Lower lobe of right lung (tissue), 2 donors: ENCODE results near the gene TPP1. TPM values are rescaled to one million over a fixed set of nuclear protein-coding genes. Genes with fewer than 3 reads are reported as not detected.
A peak's percentile ranks its signal among the peaks of the same experiment; 100 is the strongest.

Source experiments
- ATAC-seq, 2 donors: fragments of 200-7000 bp; cut with Tn5 transposase; one replicate each; pipeline ENCODE4 v1.9.1; 2020 to 2022; ENCODE audit warnings: mild to moderate bottlenecking in 2 of 2, moderate library complexity in 2 of 2
- DNase-seq: peaks from one replicate; pipeline ENCODE4 v3.0.0-alpha.2; 2020
- H3K27ac ChIP-seq: fragments of 200-600 bp; one replicate; pipeline ENCODE4 v1.8.0; 2022
- H3K27me3 ChIP-seq: fragments of 200-600 bp; one replicate; pipeline ENCODE4 v1.8.0; 2022; ENCODE audit warnings: low read depth
- H3K36me3 ChIP-seq: fragments of 200-600 bp; one replicate; pipeline ENCODE4 v1.8.0; 2022; ENCODE audit warnings: mild to moderate bottlenecking
- H3K4me1 ChIP-seq: fragments of 200-600 bp; one replicate; pipeline ENCODE4 v1.8.0; 2022
- H3K4me3 ChIP-seq: fragments of 200-600 bp; one replicate; pipeline ENCODE4 v1.8.0; 2022; ENCODE audit warnings: mild to moderate bottlenecking
- H3K9me3 ChIP-seq: fragments of 200-600 bp; one replicate; pipeline ENCODE4 v1.8.0; 2022
- intact Hi-C: fragments of 100-400 bp; cut with DNase I; formaldehyde crosslinking; loops from one replicate; pipeline ENCODE4 v1.11.0; 2022
- total RNA-seq: library from RNA; stranded (reverse); fragmentation: NEBNext Ultra II Directional; extraction: Animal tissue kit (Norgen Biotek cat#: 25700); gene quantifications from one replicate; pipeline ENCODE4 v1.2.1, GENCODE V29; 2021
- TF ChIP-seq, protein P1 (sequence below): fragments of 200-600 bp; IDR thresholded peaks from one replicate; pipeline ENCODE4 v1.8.0; 2022; ENCODE audit warnings: antibody characterized with exemption, mild to moderate bottlenecking
- donor health status: DM: no; HTN: yes; CAD: no; lungs with severe emphysema.

The TPP1 gene
- total RNA-seq, 1 donor from 2014 or later, result 231 TPM

DNA sequence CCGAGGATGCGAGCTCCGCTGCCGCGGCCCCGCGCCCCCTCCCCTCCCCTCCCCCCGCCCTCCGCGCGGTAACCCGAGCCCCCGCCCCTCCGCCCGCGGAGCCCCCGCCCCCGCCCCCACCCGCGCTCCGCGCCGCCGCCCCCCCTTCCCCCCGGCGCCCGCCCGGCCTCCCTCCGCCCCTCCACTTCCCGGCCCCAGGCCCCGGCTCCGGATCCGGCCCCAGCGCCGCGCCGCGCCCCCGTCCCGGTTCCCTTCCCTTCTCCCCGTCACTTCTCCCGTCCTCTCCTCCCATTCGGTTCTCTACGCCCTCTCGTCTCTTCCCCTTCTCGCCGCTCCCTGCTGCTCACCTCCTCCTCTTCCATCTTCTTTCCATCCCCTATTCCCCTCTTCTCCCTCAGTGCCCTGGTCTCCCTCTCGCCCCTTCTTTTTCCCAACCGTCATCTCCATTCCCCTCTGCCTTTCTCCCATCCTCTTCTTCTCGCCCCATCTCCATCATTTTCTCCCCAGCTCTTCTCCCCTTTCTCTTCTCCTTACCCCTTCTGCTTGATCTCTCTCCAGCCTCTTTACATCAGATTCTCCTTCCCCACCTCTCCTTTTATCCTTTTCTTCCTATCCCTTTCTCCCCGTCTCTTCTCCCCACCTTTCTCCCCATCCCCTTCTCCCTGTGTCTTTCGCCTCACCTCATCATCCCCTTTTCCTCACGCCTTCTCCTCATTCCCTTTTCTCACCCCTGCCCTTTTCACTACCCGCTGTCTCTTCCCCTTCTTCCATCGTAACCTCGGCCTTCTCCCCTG is 36.8 kb upstream of the TPP1 start, which contains the start of gene DCHS1:
DCHS1 (minus strand) TSS at position 20 of the 794 bp plus-strand sequence. CDS start 14,196 bp downstream, outside the sequence.
- TF ChIP-seq, protein P1, sequence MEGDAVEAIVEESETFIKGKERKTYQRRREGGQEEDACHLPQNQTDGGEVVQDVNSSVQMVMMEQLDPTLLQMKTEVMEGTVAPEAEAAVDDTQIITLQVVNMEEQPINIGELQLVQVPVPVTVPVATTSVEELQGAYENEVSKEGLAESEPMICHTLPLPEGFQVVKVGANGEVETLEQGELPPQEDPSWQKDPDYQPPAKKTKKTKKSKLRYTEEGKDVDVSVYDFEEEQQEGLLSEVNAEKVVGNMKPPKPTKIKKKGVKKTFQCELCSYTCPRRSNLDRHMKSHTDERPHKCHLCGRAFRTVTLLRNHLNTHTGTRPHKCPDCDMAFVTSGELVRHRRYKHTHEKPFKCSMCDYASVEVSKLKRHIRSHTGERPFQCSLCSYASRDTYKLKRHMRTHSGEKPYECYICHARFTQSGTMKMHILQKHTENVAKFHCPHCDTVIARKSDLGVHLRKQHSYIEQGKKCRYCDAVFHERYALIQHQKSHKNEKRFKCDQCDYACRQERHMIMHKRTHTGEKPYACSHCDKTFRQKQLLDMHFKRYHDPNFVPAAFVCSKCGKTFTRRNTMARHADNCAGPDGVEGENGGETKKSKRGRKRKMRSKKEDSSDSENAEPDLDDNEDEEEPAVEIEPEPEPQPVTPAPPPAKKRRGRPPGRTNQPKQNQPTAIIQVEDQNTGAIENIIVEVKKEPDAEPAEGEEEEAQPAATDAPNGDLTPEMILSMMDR, result no peak
- ATAC-seq, result peak; percentile 46
- Histone ChIP-seq H3K4me3 (peak within 1 kb of the TSS; percentile 50), H3K4me1 (peaks cover 12% of the 10 kb centered on the region), H3K27me3 (no peaks in the 10 kb centered on the region), H3K9me3 (no peaks in the 10 kb centered on the region), H3K27ac (peak within 1 kb of the TSS; percentile 60), H3K36me3 (no peaks in the 10 kb centered on the region)
- intact Hi-C loops, result no loop called here
- no peak for DNase-seq

DNA sequence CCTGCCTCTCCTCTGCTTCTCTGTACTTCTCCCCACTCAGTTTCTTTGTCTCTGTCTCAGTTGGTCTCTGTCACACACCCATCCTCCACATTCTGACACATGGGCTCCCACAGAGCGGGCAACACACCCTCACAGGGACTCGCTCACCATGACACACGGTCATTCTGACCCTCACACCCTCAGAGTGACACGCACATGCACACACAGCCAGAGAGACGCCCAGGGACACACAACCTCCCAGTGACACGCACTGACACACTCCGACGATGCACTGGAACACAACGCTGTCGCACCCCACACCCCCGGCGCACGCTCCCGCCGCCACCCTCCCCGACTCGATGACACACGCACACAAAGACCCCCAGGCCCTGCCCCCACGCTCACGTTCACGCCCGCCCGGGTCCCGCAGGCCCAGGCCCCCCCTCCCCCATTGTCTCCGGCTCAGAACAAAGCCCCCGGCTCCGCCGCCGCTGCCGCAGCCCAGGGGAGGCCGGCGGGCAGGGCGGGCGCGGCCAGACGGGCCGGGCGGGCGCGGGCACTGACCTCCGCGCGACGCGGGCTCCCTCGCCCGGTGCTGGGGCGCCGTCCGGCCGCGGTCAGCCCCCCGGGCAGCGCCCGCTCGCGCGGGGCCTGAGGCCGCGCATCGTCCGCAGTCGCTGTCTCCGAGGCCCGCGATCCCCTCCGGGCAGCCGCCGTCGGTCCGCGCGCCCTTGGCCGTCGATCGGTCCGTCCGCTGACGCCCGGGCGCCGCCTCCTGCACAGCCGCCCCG is 36.0 kb upstream of the TPP1 start:
- intact Hi-C loops, result no loop called here
- Histone ChIP-seq H3K4me1 (peaks cover 12% of the 10 kb centered on the region), H3K36me3 (no peaks in the 10 kb centered on the region), H3K9me3 (no peaks in the 10 kb centered on the region), H3K27me3 (no peaks in the 10 kb centered on the region), H3K27ac (peak overlapping the region; percentile 60), H3K4me3 (peak overlapping the region; percentile 50)
- ATAC-seq, result peak; percentile 63 to 69
- TF ChIP-seq, protein P1, result no peak
- no peak for DNase-seq

DNA sequence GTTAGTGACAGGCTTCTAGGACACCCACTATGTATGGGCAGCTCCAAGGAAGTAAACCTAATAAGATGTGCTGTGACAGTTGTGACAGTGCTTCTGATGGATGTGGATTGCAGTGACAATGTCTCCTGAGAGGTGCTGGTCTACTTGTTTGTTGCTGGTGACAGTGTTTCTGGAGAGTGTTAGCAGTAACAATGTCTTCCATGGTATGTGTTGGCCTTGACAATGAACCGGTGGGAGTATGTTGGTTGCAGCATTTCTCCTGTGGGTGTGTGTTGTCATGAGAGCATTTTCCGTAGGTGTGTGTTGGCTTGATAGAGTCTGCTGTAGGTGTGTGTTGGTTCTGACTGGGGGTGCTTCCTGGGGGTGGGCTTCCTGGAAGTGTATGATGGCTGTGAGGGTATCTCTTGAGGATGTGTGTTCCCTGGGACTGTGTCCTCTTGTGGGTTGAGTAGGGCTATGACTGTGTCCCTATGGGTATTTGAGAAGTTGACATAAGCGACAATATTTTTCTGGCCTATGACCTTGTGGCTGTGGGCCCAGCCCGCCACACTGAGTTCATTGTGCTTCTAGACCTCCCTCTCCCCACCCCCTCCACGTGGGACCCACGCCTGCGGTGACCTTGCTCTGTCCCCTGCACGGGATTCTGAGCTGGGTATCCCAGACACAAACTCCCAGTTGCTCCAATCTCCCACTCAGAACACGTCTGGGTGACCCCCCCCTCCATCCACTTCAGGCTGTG is 35.2 kb upstream of the TPP1 start:
- TF ChIP-seq, protein P1, result no peak
- Histone ChIP-seq H3K9me3 (no peaks in the 10 kb centered on the region), H3K4me1 (peaks cover 12% of the 10 kb centered on the region), H3K4me3 (peak overlapping the region; percentile 50), H3K27me3 (no peaks in the 10 kb centered on the region), H3K36me3 (no peaks in the 10 kb centered on the region), H3K27ac (peak overlapping the region; percentile 60)
- ATAC-seq (peak in 1 of 2 donors; percentile 6), DNase-seq (no peak)
- intact Hi-C loops, result no loop called here

DNA sequence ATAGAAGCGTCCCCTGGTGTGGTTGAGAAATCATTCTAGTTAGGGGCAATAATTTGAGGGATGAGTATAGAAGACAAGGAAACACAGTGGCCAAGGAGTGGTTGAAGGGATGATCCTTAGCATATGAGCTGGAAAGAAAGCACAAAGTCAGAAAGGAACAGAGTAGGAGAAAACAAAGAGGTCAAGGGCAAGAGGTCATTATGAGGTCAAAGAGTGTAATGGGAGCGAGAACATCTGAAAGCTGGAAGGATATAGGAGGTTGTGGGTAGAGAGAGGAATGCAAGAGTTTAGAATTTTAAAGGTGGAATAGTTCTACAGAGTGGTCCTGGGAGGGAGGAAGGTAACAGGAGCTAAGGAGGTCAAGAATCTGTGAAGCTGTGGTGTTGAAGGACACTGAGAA is 34.4 kb upstream of the TPP1 start:
- TF ChIP-seq, protein P1, result no peak
- Histone ChIP-seq H3K4me1 (peaks cover 15% of the 10 kb centered on the region), H3K36me3 (no peaks in the 10 kb centered on the region), H3K9me3 (no peaks in the 10 kb centered on the region), H3K4me3 (no peak overlapping the region), H3K27ac (no peak overlapping the region), H3K27me3 (no peaks in the 10 kb centered on the region)
- DNase-seq (no peak), ATAC-seq (no peak)
- intact Hi-C loops, result no loop called here

DNA sequence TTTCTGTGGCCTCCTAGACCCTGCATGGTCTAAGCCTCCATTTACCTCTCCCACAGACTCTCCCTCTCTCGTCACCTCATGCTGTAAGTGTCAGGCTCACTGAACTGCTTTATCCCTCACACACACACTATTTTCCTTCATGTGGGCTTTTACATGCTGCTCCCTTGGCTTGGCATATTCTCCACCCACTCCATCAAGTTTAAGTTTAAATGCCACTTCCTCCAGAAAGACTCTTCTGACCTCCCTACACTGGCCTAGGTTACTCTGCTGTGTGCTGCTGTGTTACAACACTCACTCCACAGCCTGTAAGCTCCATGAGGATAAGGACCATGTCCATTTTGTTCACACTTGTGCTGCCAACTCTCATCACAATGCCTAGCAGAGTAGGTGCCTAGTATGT is 33.9 kb upstream of the TPP1 start:
- H3K27ac ChIP-seq, result no peak overlapping the region

More for the DNA sequence above, 33.9 kb upstream of the TPP1 start:
- no peaks in the 10 kb centered on the region for H3K27me3 ChIP-seq
- ATAC-seq (no peak), DNase-seq (no peak)
- H3K4me1 ChIP-seq, result peaks cover 21% of the 10 kb centered on the region
- intact Hi-C loops, result no loop called here
- H3K4me3 ChIP-seq, result no peak overlapping the region
- TF ChIP-seq, protein P1, result no peak
- no peaks in the 10 kb centered on the region for H3K36me3 ChIP-seq
- H3K9me3 ChIP-seq, result no peaks in the 10 kb centered on the region
